ENCODE data around the gene ARHGAP5.

Gene ARHGAP5

DNA sequence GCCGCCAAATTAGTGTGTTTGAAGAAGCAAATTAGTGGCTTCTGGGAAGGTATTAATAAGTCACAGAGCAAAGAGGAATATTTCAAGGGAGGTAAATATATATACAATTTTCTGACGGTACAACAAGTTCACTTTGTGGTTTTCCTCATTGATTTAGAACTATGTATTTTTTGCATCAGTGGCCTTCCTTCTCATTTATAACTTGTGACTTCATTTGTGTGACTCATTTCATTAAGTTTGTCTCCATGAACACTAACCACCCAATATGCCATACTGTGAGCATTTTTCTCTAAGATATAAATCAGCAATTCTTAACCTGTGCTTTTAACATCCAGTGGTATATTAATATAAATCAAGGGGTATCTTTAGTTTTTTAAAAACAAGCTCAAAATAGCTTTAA is 29.3 kb upstream of the ARHGAP5 start:
- TF ChIP-seq, protein P1, sequence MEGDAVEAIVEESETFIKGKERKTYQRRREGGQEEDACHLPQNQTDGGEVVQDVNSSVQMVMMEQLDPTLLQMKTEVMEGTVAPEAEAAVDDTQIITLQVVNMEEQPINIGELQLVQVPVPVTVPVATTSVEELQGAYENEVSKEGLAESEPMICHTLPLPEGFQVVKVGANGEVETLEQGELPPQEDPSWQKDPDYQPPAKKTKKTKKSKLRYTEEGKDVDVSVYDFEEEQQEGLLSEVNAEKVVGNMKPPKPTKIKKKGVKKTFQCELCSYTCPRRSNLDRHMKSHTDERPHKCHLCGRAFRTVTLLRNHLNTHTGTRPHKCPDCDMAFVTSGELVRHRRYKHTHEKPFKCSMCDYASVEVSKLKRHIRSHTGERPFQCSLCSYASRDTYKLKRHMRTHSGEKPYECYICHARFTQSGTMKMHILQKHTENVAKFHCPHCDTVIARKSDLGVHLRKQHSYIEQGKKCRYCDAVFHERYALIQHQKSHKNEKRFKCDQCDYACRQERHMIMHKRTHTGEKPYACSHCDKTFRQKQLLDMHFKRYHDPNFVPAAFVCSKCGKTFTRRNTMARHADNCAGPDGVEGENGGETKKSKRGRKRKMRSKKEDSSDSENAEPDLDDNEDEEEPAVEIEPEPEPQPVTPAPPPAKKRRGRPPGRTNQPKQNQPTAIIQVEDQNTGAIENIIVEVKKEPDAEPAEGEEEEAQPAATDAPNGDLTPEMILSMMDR (IDR thresholded peaks at IDR 0.05; ENCODE audit: low read depth, low read length): no peak
- no peak for DNase-seq (ENCODE audit: extremely low read depth, low read depth)

DNA sequence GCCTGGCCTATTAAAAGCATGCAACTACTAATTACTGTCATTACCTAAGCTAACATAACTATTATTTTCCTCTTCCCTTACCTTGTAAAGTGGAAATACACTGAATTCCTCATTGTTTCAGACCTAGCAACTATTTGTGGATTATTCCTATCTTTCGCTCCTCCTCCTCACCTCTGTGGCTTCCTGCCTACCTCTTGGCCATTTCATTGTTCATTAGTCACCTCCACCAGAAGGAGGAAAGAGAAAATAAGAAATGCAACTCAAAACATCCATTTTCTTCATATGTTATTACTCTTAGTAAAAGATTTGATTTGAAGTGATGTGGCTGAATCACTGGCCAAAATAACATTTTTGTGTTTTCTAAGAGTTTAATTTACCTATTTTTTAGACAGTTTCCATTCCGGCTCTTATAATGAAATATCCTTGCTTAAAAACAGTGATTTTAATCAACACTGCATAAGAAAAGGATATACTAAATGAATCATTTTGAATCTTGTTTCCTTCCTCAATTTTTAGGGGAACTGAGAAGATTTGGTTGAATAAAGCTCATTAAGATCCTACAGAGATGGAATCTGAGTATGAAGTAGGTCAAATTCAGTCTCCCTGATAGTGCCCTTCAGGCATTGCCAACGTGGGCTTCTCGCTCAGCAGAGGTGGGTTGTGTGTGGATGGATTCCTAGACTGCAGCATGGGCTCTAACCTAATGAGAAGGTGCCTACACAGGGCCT is 27.6 kb upstream of the ARHGAP5 start:
- TF ChIP-seq, protein P1 (IDR thresholded peaks at IDR 0.05; ENCODE audit: low read depth, low read length): no peak
- DNase-seq (ENCODE audit: extremely low read depth, low read depth): no peak

DNA sequence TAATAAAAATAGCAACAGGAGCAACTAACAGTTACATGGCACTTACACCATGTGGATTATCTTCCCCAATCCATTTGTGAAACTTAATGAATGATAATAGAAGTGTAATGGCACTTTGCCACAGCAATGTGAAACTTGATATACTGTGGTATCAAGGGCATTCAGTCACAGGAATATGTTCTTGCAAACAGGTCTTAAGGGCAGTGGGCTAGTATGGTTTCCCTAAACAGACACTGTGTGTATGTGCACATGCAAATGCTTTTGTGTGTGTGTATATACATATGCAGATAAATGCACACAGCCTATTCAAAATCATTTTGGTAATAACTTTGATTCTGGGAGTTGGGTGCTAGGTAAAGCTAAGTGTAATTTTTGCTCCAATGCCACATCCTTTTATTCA is 26.2 kb upstream of the ARHGAP5 start:
- no peak for DNase-seq (ENCODE audit: extremely low read depth, low read depth)
- TF ChIP-seq, protein P1 (IDR thresholded peaks at IDR 0.05; ENCODE audit: low read depth, low read length): no peak

DNA sequence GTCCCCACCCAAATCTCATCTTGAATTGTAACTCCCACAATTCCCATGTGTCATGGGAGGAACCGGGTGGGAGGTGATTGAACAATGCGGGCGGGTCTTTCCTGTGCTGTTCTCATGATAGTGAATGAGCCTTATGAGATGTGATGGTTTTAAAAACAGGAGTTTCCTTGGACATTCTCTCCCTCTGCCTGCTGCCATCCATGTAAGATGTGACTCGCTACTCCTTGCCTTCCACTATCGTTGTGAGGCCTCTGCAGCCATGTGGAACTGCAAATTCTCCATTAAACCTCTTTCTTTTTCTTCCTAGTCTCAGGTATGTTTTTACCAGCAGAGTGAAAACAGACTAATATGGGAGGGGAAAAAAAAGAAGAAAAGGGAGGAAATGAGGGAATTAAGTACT is 22.6 kb upstream of the ARHGAP5 start:
- DNase-seq (ENCODE audit: extremely low read depth, low read depth): no peak
- TF ChIP-seq, protein P1 (IDR thresholded peaks at IDR 0.05; ENCODE audit: low read depth, low read length): no peak

DNA sequence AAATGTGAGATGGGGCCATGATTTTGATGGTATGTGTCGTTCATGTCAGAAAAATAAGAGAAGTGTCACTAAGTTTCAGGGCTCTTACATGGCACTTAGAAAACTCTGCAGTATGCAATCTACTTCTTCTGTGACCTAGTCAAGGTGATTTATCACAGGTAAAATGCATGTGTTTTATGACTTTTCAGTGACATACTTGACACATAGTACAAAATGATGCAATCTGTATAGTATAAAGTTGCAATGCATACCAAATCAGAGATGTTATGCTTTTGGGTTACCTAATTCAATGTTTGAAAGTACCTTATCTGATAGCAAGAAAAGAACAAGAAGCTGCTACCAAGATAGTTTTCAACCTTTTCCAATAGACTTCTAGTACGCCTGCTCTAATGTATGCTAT is 21.9 kb upstream of the ARHGAP5 start:
- TF ChIP-seq, protein P1 (IDR thresholded peaks at IDR 0.05; ENCODE audit: low read depth, low read length): no peak
- no peak for DNase-seq (ENCODE audit: extremely low read depth, low read depth)

DNA sequence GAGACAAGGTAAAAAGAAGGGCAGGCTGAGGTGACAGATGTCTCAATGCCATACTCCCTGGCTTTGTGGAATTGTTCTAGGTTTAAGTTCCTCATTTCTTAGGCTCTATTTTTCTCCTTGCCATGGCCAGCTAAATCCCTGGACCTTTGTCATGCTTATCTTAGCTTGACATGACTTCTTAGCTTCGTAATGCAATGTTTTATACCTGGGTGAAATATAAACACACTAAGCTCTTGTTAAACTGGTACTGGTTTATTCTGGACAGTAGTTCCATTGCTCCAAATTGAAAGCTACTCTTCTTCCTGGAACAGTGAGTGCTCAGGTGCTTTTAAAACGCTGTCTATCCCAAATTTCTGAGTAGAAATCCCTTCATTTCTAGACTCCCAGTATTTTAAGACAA is 17.4 kb upstream of the ARHGAP5 start:
- DNase-seq (ENCODE audit: extremely low read depth, low read depth): no peak
- TF ChIP-seq, protein P1 (IDR thresholded peaks at IDR 0.05; ENCODE audit: low read depth, low read length): no peak

DNA sequence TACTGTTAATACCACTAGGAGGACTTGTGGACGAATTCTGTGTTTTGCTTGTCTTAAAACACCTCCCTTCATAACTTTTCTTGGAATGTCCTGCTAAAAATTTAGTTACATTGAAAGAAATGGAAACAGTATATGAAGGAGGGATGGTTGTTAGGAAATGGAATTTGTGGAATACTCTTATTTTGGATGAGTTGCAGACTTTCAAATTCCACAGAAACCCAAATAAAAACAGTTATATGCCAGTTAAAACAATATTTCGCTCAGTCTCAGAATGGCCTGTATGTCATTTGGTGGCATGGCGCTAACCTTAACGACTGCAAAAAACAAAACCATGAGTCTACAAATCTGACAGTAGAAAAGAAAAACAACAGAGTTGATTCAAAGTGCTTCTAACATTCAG is 12.2 kb upstream of the ARHGAP5 start:
- TF ChIP-seq, protein P1 (IDR thresholded peaks at IDR 0.05; ENCODE audit: low read depth, low read length): no peak
- no peak for DNase-seq (ENCODE audit: extremely low read depth, low read depth)

Data from AG09319 (cell line).